Measurements from ENCODE around the gene KCNJ12.
A peak's percentile ranks its signal among the peaks of the same experiment; 100 is the strongest.
"Not testable (repeated sequence)": the region's sequence is repeated elsewhere in the genome, so short reads cannot be mapped to it uniquely, and the experiment has no call there.

KCNJ12 gene

GRCh38 chr17:21341925-21342540 lies 34.1 kb upstream of the KCNJ12 start:
- TF ChIP-seq ZNF768 (tag by site-specific recombination; IDR thresholded peaks at IDR 0.05) = peak; percentile 58; the same call in 1 of the 2 replicates
- POLR2A ChIA-PET; H3K36me3 ChIP-seq (ENCODE audit: control insufficient read depth in 2 of 2, insufficient read depth in 1 of 2, low read length in 2 of 2); H3K4me1 ChIP-seq (ENCODE audit: control insufficient read depth, insufficient read depth, low read length); H3K4me3 ChIP-seq (ENCODE audit: low read depth, low read length); CTCF ChIA-PET; H3K27ac ChIP-seq (ENCODE audit: extremely low read depth, low read depth, low read length); H3K9me3 ChIP-seq (ENCODE audit: control insufficient read depth, insufficient read depth, low read depth, low read length): not testable (repeated sequence)

GRCh38 chr17:21343061-21343949 lies 32.9 kb upstream of the KCNJ12 start:
- H3K9me3 ChIP-seq (ENCODE audit: control insufficient read depth, insufficient read depth, low read depth, low read length); H3K27ac ChIP-seq (ENCODE audit: extremely low read depth, low read depth, low read length); CTCF ChIA-PET; H3K36me3 ChIP-seq (ENCODE audit: control insufficient read depth in 2 of 2, insufficient read depth in 1 of 2, low read length in 2 of 2); H3K4me1 ChIP-seq (ENCODE audit: control insufficient read depth, insufficient read depth, low read length); H3K4me3 ChIP-seq (ENCODE audit: low read depth, low read length); POLR2A ChIA-PET: not testable (repeated sequence)

- not testable (repeated sequence) for H3K27ac ChIP-seq (ENCODE audit: extremely low read depth, low read depth, low read length)
Observed at GRCh38 chr17:21344801-21345200, 31.4 kb upstream of the KCNJ12 start.

GRCh38 chr17:21345236-21345635 lies 30.9 kb upstream of the KCNJ12 start:
- Histone ChIP-seq H3K4me1 (ENCODE audit: control insufficient read depth, insufficient read depth, low read length) (no peaks in the 10 kb centered on the region), H3K36me3 (ENCODE audit: control insufficient read depth in 2 of 2, insufficient read depth in 1 of 2, low read length in 2 of 2) (no peaks in the 10 kb centered on the region), H3K4me3 (ENCODE audit: low read depth, low read length) (no peak overlapping the region), H3K9me3 (ENCODE audit: control insufficient read depth, insufficient read depth, low read depth, low read length) (no peaks in the 10 kb centered on the region), H3K27ac (ENCODE audit: extremely low read depth, low read depth, low read length) (no peak overlapping the region)
- TF ChIP-seq KLF8 (tag by site-specific recombination; IDR thresholded peaks at IDR 0.05) = no peak
- TF ChIP-seq ZNF138 (tag by site-specific recombination; IDR thresholded peaks at IDR 0.05; ENCODE audit: borderline replicate concordance) = no peak
- TF ChIP-seq ZNF510 (tag by site-specific recombination; IDR thresholded peaks at IDR 0.05; ENCODE audit: insufficient replicate concordance) = no peak
- no peak for TF ChIP-seq ZBTB7A (tag by site-specific recombination; IDR thresholded peaks at IDR 0.05; ENCODE audit: low read depth)
- no peak for TF ChIP-seq ZNF10 (tag by site-specific recombination; IDR thresholded peaks at IDR 0.05)
- TF ChIP-seq GLIS2 (tag by site-specific recombination; IDR thresholded peaks at IDR 0.05) = peak; percentile 34; the same call in 1 of the 2 replicates
- TF ChIP-seq SP7 (tag by site-specific recombination; IDR thresholded peaks at IDR 0.05) = no peak
- POLR2A ChIA-PET = no interaction called here
- CTCF ChIA-PET = no interaction called here

More at GRCh38 chr17:21344801-21345200, 31.4 kb upstream of the KCNJ12 start:
- H3K36me3 ChIP-seq (ENCODE audit: control insufficient read depth in 2 of 2, insufficient read depth in 1 of 2, low read length in 2 of 2); H3K4me1 ChIP-seq (ENCODE audit: control insufficient read depth, insufficient read depth, low read length); H3K4me3 ChIP-seq (ENCODE audit: low read depth, low read length); CTCF ChIA-PET; H3K9me3 ChIP-seq (ENCODE audit: control insufficient read depth, insufficient read depth, low read depth, low read length); POLR2A ChIA-PET: not testable (repeated sequence)

GRCh38 chr17:21346107-21346506 lies 30.1 kb upstream of the KCNJ12 start:
- CTCF ChIA-PET; H3K9me3 ChIP-seq (ENCODE audit: control insufficient read depth, insufficient read depth, low read depth, low read length); H3K36me3 ChIP-seq (ENCODE audit: control insufficient read depth in 2 of 2, insufficient read depth in 1 of 2, low read length in 2 of 2); H3K27ac ChIP-seq (ENCODE audit: extremely low read depth, low read depth, low read length); POLR2A ChIA-PET; H3K4me1 ChIP-seq (ENCODE audit: control insufficient read depth, insufficient read depth, low read length); H3K4me3 ChIP-seq (ENCODE audit: low read depth, low read length): not testable (repeated sequence)

- H3K4me1 ChIP-seq (ENCODE audit: control insufficient read depth, insufficient read depth, low read length); H3K27ac ChIP-seq (ENCODE audit: extremely low read depth, low read depth, low read length); H3K9me3 ChIP-seq (ENCODE audit: control insufficient read depth, insufficient read depth, low read depth, low read length); H3K36me3 ChIP-seq (ENCODE audit: control insufficient read depth in 2 of 2, insufficient read depth in 1 of 2, low read length in 2 of 2); POLR2A ChIA-PET; CTCF ChIA-PET; H3K4me3 ChIP-seq (ENCODE audit: low read depth, low read length): not testable (repeated sequence)
- TF ChIP-seq GLIS1 (tag by site-specific recombination; IDR thresholded peaks at IDR 0.05) = peak; percentile 69
Observed at GRCh38 chr17:21346651-21347250, 29.4 kb upstream of the KCNJ12 start.
